ENCODE results near the gene PRF1.

PRF1 gene

DNA sequence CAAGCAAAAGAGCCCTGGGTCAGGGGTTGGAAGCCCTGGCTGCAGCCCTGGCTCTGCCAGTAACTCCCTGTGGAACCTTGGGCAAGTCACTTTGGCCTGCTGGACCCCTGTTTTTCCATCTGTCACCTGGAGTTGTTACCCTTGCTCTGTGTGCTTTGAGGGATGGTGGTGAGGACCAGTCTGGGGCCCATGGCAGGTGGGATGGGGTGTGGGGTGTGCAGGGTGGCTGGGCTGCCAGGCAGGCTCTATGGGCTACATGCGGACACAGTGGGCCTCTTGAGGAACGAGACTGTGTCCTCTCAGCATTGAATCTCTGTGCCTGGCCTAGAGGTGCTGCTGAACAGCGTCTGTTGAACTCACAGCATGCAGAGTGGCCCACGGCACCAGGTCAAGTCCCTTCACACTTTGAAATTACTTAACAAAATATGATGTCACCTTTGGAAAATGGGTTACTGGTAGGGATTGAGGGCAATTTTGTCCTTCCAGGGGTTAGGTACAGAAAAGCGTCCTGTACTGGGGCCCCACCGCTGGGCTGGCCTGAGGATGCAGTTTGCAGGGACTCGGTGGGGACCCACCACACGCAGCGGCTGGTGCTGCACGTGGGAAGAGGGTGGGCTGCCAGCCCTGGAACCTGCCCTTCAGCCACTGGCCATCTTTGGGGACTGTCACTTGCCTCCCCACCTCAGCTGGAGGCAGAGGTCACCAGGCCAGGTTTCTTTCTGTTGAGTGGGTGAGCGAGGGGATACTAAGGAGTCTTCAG is 45.3 kb downstream of the PRF1 start:
- no peak for DNase-seq

- no peak for DNase-seq
Measured at GRCh38 chr10:70555371-70555770, 47.2 kb downstream of the PRF1 start.

DNA sequence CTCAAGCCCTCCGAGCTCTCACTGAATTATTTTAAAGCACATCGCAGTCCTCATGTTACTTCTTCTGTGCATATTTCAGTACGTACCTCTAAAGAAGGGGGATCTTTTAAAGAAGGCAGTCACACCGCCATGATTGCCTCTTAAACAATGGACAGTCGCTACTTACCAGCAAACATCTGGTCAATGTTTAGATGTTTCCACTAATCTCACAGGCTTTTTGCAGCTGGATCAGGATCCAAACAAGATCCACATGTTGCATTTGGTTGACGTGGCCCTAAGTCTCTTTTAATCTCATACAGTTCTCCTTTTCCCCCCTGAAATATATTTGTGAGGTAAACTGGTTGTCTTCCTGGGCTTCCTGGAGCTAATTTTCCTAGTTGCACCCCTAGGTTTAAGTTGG is 50.0 kb downstream of the PRF1 start:
- DNase-seq = no peak

DNA sequence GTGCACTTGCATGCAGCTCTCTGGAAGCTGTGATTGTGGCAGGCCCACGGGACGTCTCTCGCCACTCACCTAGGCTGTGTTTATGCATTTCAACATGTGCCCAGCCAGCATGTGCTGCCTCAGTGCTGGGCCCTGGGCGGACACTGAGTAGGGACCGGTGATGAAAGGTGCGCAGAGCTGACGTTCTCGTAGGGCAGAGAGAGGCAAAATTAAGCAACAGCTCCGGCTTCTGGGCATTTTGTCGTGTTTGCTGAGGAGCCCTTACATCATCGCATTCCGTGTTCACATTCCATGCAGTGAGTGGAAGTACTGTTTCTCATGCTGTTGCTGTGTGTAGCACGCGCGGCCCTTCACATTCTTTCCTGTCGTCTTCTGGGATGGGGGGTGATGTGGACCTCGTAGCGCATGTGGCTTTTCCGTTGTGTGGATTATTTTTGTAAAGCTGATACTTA is 50.5 kb downstream of the PRF1 start:
- DNase-seq = no peak

- no peak for DNase-seq
Measured at GRCh38 chr10:70551466-70551865, 51.1 kb downstream of the PRF1 start.

DNA sequence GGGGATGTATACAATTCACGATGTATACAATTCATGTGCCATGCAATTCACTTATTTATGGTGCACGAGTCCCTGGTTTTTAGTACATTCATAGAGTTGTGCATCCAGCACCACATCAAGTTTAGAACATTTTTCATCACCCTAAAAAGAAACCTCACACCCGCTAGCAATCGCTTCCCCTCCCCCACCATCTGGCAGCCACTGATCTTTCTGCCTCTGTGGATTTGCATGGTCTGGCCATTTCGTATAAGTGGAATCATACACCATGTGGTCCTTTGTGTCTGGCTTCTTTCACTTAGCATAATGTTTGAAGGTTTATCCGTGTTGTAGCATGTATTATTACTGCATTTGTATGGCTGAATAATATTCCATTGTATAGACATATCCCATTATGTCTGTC is 52.1 kb downstream of the PRF1 start:
- no peak for DNase-seq

GRCh38 chr10:70549962-70550458 is 52.5 kb downstream of the PRF1 start:
- DNase-seq = no peak

GRCh38 chr10:70549351-70549961 is 53.1 kb downstream of the PRF1 start:
- DNase-seq = no peak
